Activated CD4-positive, alpha-beta T cell treated with anti-CD3 and anti-CD28 coated beads for 48 hours (primary cell): ENCODE data around the gene TMEM232.
"Not testable (repeated sequence)": the region's sequence is repeated elsewhere in the genome, so short reads cannot be mapped to it uniquely, and the experiment has no call there.

Experiments used
- DNase-seq: peaks from one replicate; pipeline ENCODE4 v3.0.0-alpha.2; 2020

Gene TMEM232

GRCh38 chr5:110726249-110727024, at the start of gene TMEM232:
TMEM232 (minus strand) TSS chr5:110726671; CDS start chr5:110667352, 59,319 bp downstream.
- peak; percentile 81 for DNase-seq

DNA sequence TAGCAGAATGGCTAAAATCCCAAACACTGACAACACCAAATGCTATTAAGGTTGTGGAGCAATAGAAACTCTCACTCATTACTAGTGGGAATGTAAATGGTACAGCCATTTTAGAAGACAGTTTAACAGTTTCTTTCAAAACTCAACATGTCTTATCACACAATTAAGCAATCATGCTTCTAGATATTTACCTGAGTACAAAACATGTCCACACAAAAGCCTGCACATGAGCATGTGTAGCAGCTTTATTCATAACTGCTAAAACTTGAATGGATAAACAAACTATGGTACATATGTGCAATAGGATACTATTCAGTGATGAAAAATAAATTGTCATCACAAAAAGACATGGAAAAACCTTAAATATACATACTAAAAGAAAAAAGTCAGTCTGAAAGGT, 43.8 kb upstream of the TMEM232 start:
- DNase-seq: no peak

GRCh38 chr5:110769000-110769681, 42.7 kb upstream of the TMEM232 start:
- DNase-seq: no peak

- DNase-seq: no peak
These were observed 41.8 kb upstream of the TMEM232 start for GRCh38 chr5:110768138-110768860.

GRCh38 chr5:110760158-110760557, 33.7 kb upstream of the TMEM232 start:
- no peak for DNase-seq

GRCh38 chr5:110757118-110757729, 30.8 kb upstream of the TMEM232 start:
- no peak for DNase-seq

GRCh38 chr5:110754181-110754580, 27.7 kb upstream of the TMEM232 start:
- DNase-seq: no peak

DNA sequence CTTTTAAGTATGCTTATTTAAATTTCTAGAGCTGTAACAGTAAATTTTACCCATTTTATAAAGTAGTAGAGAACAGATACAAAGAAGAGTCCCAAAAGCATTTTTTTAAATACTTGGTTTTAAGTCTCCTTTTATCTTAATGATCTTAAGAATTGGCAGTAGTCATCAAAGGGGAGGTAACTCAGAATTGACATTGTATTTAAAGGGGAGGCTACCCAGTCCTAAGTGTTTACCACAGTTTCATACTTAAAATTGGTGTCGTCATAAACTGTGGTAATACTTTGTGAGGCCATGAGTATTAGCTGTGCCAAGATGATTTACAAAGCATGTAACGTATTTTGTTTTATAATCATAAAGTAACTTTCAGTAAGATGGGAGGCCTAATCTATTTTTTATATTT, 27.1 kb upstream of the TMEM232 start:
- no peak for DNase-seq

- no peak for DNase-seq
These were observed 26.5 kb upstream of the TMEM232 start for GRCh38 chr5:110752953-110753352.

DNA sequence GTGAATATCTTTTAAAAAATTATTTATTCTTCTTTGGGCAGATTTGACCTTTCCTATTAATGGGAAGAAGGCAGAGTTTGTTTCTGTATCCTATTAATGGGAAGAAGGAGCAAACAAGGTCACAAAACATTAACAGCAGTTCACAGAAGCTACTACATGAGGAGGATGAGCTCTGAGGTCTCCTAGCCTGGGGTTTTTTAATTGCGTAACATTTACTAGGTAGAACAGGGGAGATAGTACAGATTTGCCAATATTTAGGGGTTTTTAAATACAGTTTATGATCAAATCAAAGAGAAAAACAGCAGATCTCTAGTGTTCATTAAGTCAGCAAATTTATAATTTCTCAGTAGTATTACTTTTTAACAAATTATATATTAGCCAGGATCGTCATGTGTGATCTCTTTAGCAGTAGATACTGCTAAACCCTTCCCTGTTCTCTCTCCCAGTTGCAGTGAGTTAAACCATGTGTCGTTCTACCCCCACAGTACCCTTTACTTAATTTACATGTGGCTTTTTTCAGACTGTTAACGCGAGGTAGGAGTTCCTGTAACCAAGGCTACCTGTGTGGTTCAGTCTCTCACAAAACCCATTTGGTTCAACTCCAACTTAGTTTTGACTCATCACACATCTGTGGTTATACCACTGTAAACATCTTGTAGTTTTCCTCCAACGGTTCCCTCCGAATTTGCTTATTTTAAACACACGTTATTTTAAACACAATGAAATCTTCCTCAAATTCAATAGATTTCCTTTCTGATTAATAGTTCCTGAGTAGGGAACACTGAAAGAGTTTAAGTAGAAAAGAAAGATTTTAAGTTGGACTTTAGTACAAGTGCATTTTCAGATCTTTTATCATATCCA, 25.7 kb upstream of the TMEM232 start:
- peak; percentile 16 for DNase-seq

DNA sequence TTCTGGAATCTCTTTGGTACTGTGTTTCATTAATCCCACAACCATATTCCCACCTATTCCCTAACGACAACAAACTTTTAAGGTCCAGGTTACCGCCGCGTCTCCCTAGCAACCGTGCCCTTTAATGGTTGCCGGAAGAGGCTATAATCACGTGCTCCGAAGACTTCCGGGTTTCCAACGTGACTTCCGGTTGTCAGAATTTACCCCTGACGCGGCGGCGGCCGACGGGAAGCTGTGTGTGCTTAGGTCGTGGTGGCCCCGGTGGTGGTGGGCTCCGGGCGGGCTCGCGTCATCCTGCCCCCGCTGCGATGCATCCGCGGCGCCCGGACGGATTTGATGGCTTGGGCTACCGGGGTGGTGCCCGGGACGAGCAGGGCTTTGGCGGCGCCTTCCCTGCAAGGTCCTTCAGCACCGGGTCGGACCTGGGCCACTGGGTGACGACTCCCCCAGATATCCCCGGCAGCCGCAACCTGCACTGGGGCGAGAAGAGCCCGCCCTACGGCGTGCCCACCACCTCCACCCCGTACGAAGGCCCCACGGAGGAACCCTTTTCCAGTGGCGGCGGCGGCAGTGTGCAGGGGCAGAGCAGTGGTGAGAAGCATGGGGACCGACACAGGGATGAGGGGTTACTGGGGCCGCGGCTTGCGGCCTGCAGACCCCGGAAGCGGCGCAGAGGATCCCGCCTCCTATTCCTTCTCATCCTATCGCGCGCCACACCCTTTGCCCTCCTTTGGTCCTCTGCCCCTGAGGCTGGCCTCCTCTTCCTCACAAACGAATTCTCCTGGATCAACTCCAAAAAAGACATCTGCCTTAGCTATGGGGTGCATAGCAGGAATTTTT, 12.6 kb upstream of the TMEM232 start, which contains the start of gene SLC25A46:
Gene SLC25A46 (plus strand): TSS at position 196 of the 840 bp plus-strand sequence. CDS start 113 bp downstream, at position 309.
- DNase-seq: peak; percentile 90

DNA sequence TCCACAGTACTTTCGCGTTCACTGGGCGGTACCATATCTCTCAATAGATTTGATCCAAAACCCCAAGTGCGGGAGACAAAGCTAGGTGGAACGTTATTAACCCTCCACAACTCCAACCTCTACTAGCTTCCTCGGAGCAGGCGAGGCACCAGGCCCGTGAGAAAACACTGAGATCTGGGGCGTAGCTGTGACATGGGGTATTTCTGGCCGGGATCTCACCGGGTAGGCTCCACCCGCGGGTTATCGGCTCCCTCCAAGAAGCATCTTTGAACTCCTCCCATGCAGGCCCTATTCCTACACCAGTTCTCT, 12.0 kb upstream of the TMEM232 start:
- DNase-seq: no peak

DNA sequence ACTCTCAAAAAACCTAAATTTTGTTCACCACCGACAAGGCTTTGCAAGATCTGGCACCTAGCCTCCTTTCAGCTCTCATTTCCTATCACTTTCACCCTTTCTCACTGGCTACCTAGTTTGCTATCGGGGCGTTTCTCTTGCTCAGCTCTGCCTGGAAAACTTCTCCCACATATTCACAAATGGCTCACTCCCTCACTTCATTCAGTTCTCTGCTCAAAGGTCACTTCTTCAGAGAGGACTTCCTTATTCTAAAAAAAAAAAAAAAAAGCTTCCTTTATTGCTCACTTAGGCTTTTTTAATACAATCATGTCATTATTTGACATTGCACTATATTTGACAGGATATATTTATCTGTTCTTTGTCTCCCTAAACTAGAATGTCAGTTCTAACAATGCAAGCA, 10.3 kb upstream of the TMEM232 start:
- DNase-seq: no peak

- DNase-seq: no peak
These were observed 9.1 kb upstream of the TMEM232 start for GRCh38 chr5:110735556-110735955.

DNA sequence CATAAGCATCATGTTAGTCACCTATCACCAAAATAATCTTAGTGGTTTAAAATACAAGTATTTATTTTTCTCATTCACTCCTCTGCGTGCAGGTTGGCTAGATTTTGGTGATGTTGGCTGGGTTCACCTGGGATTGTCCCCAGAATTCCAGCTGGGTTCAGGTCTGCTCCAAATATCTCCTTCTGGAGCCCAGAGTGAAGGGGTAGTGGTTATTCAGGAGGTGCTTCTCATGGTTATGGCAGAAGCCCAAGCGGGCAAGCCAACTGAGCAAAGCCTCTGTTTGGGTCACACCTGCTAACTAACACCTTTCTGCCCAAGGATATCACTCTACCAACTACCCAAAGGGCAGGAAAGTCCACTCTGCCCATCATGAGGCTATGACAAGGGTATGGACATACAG, 7.6 kb upstream of the TMEM232 start:
- no peak for DNase-seq

- not testable (repeated sequence) for DNase-seq
These were observed 5.0 kb upstream of the TMEM232 start for GRCh38 chr5:110731499-110731898.

GRCh38 chr5:110727025-110727314, 499 bp upstream of the TMEM232 start:
- no peak for DNase-seq

DNA sequence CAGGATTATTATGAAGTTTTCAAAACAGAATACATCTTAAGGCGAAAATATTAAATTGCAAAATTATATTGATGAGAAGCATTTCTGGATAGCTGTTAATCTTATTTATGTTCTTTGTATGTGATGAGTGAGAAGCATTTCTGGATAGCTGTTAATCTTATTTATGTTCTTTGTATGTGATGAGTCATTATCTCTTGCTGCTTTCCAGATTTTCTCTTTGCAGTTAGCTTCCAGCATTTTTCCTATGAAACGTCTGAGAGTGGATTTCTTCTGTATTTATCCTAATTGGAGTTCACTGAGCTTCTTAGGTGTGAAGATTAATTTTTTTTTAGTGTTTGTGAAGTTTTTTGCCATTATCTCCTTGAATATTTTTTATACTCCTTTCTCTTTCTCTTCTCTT, 8.2 kb downstream of the TMEM232 start:
- DNase-seq: no peak

GRCh38 chr5:110716247-110717245, 9.9 kb downstream of the TMEM232 start:
- no peak for DNase-seq

DNA sequence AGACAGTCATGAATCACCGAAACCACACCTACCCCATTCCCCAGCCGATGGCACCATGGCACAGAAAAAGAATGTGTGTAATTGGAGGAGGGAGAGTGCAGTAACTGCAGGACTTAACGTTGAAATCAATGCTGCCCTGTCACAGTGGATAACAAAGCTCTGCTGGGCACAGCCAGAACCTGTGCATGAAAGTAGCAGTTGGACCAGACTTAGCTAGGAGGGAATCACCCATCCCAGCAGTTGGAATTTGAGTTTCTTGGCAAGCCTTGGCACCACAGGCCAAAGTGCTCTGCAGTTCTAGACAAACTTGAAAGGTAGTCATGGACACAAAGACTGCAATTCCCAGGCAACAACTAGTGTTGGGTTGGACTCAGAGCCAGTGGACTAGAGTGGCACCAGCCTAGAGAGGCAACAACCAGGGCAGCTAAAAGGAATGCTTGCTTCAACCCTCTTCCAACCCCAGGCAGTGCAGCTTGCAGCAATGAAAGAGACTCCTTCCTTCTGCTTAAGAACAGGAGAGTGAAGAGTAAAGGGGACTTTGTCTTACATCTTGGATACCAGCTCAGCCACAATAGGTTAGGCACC, 19.1 kb downstream of the TMEM232 start:
- DNase-seq: no peak
